GM21526 (cell line): ENCODE data around the gene ABI3.
A peak's percentile ranks its signal among the peaks of the same experiment; 100 is the strongest.

Experiments
- ATAC-seq: cut with Tn5 transposase; IDR thresholded peaks from one replicate; pipeline ENCODE4 v1.9.1; 2021; ENCODE audit warnings: moderate library complexity; ENCODE audit not compliant: unreplicated experiment, low FRiP score

Gene ABI3

GRCh38 chr17:49196520-49196919 is 14.0 kb upstream of the ABI3 start:
- ATAC-seq: no peak

GRCh38 chr17:49197346-49197998 is 13.0 kb upstream of the ABI3 start:
- no peak for ATAC-seq

DNA sequence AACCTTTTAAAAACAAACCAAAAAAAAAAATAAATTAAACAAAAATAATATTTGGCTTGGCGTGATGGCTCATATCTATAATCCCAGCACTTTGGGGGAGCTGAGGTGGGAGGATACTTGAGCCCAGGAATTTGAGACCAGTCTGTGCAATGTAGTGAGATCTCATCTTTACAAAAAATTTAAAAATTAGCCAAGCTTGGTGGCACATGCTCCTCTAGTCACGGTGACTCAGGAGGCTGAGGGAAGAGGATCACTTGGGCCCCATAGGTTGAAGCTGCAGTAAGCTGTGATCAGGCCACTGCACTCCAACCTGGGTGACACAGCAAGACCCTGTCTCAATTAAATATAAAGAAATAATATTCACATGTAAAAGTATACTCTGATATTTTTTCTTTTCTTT is 12.3 kb upstream of the ABI3 start:
- no peak for ATAC-seq

DNA sequence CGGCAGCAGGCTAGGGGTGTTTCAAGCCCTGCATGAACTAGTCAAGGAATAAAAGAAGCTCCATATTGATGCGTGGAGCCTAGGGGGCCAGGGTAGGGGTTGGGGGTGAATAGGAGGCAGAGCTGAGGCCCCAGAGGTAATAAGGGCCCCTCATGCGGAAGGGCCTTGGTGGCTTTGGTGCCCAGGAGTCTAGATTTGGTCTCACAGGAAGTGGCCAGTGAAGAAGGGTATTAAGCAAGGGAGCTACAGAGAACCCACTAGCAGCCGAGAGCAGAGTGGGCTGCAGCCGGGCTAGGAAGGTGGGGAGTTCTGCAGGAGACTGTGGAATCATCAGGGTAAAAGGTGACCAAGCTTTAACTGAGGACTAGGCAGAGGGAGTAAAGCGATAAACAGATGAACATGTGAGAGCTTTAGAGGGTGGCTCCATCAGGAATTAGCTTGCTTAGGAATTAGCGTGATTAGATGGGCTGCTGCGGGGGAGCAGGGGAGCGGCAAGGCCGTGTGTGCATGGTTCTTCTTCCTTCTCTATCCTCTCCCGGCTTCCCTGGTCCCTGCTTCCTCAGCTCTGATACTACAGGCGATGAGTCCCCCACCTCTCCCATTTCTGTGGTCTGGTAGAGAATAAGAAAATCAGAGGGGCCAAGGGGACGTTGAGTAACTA is 10.0 kb upstream of the ABI3 start:
- ATAC-seq: no peak

DNA sequence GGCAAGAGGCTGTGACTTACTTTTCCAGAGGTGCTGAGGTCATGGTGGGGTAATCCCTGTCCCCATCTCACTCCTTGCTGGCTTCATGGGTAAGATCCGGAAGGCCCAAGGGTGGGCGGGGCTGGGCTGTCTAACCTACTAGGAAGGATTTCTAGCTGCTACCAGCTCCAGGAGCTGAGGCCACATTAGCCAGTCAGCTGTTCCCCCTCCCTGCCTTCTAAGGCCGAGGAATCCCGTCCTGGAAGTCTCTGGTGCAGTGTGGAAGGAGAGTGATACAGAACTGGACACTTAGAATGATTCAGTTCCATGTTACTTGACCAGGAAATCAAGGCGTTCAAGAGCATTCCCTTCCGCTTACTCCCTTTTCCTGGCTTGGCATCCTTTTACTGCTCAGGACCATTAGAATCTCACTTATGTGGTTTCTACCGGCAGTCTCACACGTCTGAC is 9.0 kb upstream of the ABI3 start:
- ATAC-seq: no peak

DNA sequence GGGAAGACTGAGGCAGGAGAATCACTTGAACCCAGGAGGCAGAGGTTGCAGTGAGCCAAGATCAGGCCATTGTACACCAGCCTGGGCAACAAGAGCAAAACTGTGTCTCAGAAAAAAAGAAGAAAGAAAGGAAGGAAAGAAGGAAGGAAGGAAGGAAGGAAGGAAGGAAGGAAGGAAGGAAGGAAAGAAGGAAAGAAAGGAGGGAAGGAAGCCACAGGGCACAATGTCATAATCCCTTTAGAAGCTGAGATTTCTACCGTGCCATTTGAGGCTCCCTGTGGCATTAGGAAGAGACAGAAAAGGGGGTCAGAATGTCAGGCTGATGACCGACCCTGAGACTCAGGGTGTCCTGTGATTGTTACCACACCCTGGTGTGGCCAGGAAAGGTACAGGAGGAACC is 6.7 kb upstream of the ABI3 start:
- ATAC-seq: no peak

DNA sequence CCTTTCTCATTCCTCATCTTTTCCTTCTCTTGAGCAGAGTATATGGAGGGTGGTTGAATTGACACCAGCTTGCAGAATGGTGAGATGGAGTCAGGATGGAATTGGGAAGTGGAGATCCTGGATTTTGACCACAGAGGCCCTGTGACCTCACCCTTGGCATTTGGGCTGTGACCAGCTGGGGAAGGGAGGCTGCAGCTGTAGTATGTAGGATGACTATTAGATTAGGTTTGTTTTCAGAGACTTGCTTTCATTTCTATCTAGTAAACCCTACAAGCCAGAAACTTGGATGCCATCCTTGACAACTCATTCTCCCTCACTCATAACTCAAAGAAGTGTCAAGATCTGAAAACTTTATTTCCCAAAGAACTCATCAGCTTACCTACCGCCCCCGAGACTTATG is 6.0 kb upstream of the ABI3 start:
- no peak for ATAC-seq

- ATAC-seq: no peak
Observed at GRCh38 chr17:49209061-49209571, 1.4 kb upstream of the ABI3 start.

DNA sequence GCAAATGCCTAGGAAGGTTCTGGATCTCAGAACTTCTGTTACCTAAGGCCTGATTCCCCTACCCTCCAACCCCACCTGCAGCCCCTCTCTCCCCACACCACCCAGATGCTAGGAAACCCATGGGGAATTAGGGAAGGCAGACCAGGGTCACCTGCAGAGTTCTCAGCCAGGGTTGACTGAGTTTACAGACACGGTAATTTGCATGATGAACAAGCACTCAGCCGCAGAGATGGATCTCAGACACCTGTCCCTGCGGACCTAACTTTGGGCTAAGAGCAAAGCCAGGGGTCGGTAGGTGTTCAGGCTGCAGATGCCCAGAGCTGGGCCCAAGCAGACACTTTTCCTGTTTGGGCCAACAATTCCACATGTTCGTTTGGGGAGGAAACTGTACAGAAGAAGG is 2.9 kb downstream of the ABI3 start:
- ATAC-seq: peak; percentile 34

DNA sequence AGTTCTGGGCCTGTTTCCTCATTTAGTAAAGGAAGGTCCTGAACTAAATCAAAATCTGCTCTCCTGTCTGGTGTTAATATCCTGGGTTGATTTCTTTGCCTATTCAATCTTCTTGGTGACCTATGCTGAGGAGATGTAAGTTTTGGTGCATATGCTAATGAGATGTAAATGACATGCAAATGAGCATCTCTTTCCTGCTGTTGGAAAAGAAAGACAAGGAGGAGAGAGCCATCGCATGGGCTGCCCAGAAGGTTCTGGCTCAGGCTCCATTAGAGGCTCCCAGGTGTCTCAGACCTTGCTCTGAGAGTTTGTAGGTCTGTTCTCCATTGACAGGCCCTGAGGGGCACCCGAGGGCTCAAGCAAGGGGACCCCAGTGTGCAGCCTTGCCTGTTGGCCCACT is 3.3 kb downstream of the ABI3 start:
- no peak for ATAC-seq

DNA sequence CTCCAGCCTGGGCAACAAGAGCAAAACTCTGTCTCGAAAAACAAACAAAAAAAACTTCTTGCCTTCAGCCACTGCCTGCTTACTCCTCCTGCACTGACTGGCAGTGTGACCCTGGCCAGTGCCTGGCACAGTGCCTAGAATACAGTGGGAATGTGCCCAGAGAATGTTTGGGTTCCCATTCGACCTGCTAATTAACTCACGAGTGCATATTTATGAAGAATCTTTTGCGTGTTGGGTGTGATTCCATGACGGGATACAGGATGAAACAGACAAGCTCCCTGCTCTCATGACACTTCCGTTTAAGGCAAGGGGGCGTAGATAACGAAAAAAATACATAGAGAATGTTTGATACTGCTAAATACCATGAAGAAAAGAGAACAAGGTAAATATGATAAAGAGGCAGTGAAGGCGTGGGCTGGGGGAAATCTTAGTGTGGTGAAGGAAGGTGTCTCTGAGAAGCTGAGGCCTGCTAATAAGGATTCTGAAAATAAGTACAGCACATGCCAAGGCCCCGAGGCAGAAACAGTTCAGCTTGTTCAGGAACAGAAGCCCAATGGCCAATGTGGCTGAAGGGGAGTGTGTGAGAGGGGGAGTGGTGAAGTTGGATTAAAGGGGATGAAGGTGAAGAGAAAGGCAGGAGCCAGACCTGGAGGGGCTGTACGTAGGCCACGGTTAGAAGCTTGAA is 4.3 kb downstream of the ABI3 start:
- no peak for ATAC-seq

- no peak for ATAC-seq
Observed at GRCh38 chr17:49216482-49216881, 6.0 kb downstream of the ABI3 start.

DNA sequence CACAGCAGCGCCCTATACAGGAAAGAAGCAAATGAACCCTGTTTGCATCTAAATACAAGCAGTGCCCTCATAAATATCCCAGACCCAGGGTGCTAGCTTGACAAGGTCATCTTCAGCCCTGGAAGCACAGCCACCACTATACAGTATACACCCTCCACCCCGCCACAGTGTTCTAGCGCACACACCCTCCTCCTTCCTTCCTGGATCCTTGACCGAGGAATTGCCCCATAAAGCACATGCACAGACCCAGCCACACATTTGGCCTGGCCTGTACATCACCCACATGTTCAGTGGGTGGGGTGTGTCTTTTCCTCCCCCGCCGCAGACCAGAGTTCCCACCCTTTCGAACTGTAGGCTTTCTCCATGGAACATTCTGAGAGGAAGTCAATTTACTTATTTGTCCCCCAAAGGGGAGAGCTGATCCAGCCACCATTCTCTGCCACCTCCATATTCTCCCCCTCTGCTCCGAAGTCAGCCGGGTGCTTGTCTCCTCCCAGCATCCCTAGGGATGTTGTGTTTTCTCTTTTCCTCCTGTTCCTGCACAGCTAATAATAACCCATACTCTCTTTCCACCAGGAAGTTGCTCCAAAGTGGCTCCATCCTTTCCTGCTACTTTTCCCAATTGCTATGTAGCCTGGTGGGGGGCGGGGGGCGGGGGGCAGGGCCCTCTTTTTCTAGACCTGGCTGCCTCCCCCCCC is 6.6 kb downstream of the ABI3 start:
- ATAC-seq: no peak

GRCh38 chr17:49217651-49218413 is 7.3 kb downstream of the ABI3 start:
- no peak for ATAC-seq

- ATAC-seq: no peak
Observed at GRCh38 chr17:49218941-49219913, 8.7 kb downstream of the ABI3 start.

GRCh38 chr17:49219987-49220386 is 9.5 kb downstream of the ABI3 start:
- ATAC-seq: no peak

DNA sequence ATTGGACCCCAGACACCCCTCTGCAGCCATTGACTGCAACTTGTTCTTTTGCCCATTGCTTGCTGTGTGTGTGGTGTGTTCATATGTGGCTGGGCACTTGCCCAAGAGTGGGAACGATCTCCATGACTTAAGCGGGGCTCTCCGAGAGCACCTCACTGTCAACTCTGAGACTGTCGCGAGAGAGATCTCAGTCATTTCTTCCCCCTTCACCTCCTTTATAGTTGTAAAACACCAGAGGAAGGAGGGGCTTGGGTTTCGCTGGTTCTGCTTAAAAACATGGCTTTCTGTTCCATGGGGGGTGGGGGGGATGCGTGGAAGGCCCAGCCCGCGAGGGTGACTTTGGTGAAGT is 12.6 kb downstream of the ABI3 start:
- no peak for ATAC-seq

DNA sequence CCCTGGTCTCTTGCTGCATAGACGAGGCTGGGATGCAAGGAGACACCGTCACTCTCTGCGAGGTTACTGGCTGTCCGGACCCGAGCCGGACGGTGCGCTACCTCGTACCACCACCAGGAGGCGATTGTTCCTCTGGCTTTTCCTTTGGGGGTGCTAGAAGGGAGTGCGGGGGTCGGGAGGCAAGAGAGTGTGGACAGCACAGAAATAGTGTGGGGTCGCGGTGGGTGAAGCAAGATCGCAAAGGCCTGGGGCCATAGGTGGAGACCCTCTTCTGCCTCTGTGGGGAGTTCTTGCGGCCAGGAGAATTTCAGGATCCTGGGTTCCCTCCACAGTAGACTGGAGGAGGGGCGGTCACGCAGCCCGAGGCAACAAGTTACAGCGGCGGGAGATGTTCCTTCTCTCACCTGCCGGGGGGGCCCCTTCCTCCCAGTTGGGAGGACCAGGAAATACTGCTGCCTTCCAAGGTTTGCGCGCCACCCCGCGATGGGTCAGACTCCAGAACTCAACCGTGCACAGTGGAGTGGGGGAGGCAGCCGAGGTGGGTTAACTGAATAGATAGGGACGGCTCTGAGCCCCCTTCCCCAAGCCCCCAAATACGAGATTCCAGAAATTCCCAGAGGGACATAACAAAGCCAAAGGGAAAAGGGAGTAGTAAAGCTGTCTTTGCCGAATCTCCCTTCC is 13.2 kb downstream of the ABI3 start:
- no peak for ATAC-seq
